WTC11 (cell line): ENCODE data around the gene PNMA8A. TPM values are rescaled to one million over a fixed set of nuclear protein-coding genes. Genes with fewer than 3 reads are reported as not detected.

Experiments
- ATAC-seq: fragments of 200-7000 bp; cut with Tn5 transposase; 2 replicates; pipeline ENCODE4 v1.10.0; 2021; ENCODE audit warnings: mild to moderate bottlenecking, moderate library complexity
- CTCF ChIA-PET: fragments of 300-600 bp; sonication (Branson Sonifier 250); formaldehyde crosslinking; loops from one replicate; lab custom pipeline; 2021; ENCODE audit warnings: antibody characterized with exemption; lab: Charles Lee
- POLR2A ChIA-PET: fragments of 350-600 bp; sonication (Branson Sonifier 250); formaldehyde crosslinking; loops from one replicate; lab custom pipeline; 2021; ENCODE audit warnings: antibody characterized with exemption; lab: Charles Lee
- DNase-seq: peaks from one replicate; pipeline ENCODE4 v3.0.0; 2021; ENCODE audit warnings: low spot score
- H3K27ac Mint-ChIP-seq: 2 replicates; pipeline ENCODE4 v1.8.0; 2021; ENCODE audit warnings: mixed read lengths
- H3K27me3 Mint-ChIP-seq: 2 replicates; pipeline ENCODE4 v1.8.0; 2021; ENCODE audit warnings: low read depth, mild to moderate bottlenecking, moderate library complexity, mixed read lengths
- H3K36me3 Mint-ChIP-seq: 2 replicates; pipeline ENCODE4 v1.8.0; 2021; ENCODE audit warnings: mixed read lengths
- H3K4me1 Mint-ChIP-seq: 2 replicates; pipeline ENCODE4 v1.8.0; 2022; ENCODE audit warnings: mixed read lengths
- H3K4me3 Mint-ChIP-seq: 2 replicates; pipeline ENCODE4 v1.8.0; 2021; ENCODE audit warnings: mild to moderate bottlenecking, moderate library complexity, mixed read lengths
- H3K9me3 Mint-ChIP-seq: 2 replicates; pipeline ENCODE4 v1.8.0; 2021; ENCODE audit warnings: mixed read lengths
- AFF4 ChIP-seq: sonication (generic); formaldehyde crosslinking; IDR thresholded peaks from 2 replicates; pipeline ENCODE4 v1.8.1; 2023; ENCODE audit warnings: mild to moderate bottlenecking, missing genetic modification reagents, borderline replicate concordance
- AR ChIP-seq: fragments of 250-450 bp; sonication (Bioruptor Pico); IDR thresholded peaks from 2 replicates; pipeline ENCODE4 v1.9.0; 2021; ENCODE audit warnings: mild to moderate bottlenecking
- CREB1 ChIP-seq: sonication (generic); formaldehyde crosslinking; IDR thresholded peaks from 2 replicates; pipeline ENCODE4 v1.8.0; 2023; ENCODE audit warnings: mild to moderate bottlenecking, missing genetic modification reagents
- ETV6 ChIP-seq: sonication (generic); formaldehyde crosslinking; IDR thresholded peaks from 2 replicates; pipeline ENCODE4 v1.8.1; 2022; ENCODE audit warnings: mild to moderate bottlenecking, missing genetic modification reagents
- FOXJ3 ChIP-seq: sonication (generic); formaldehyde crosslinking; IDR thresholded peaks from 2 replicates; pipeline ENCODE4 v1.9.0; 2021; ENCODE audit warnings: missing genetic modification reagents, mild to moderate bottlenecking, borderline replicate concordance
- GABPB1 ChIP-seq: sonication (generic); formaldehyde crosslinking; IDR thresholded peaks from 2 replicates; pipeline ENCODE4 v1.8.1; 2023; ENCODE audit warnings: mild to moderate bottlenecking, missing genetic modification reagents
- IRF1 ChIP-seq: sonication (generic); formaldehyde crosslinking; IDR thresholded peaks from 2 replicates; pipeline ENCODE4 v1.8.0; 2023; ENCODE audit warnings: missing genetic modification reagents
- IRF2 ChIP-seq: sonication (generic); formaldehyde crosslinking; IDR thresholded peaks from 2 replicates; pipeline ENCODE4 v1.8.0; 2022; ENCODE audit warnings: low read depth, missing genetic modification reagents, borderline replicate concordance
- JUN ChIP-seq: sonication (generic); formaldehyde crosslinking; IDR thresholded peaks from 2 replicates; pipeline ENCODE4 v1.8.0; 2023; ENCODE audit warnings: mild to moderate bottlenecking, missing genetic modification reagents
- PRRX2 ChIP-seq: fragments of 250-450 bp; sonication (Bioruptor Pico); IDR thresholded peaks from 2 replicates; pipeline ENCODE4 v1.8.0; 2021; ENCODE audit warnings: mild to moderate bottlenecking
- SOX15 ChIP-seq: fragments of 250-450 bp; sonication (Bioruptor Pico); IDR thresholded peaks from 2 replicates; pipeline ENCODE4 v1.9.0; 2021; ENCODE audit warnings: mild to moderate bottlenecking
- STAT6 ChIP-seq: sonication (generic); formaldehyde crosslinking; conservative IDR thresholded peaks from 2 replicates; pipeline ENCODE4 v1.8.1; 2023; ENCODE audit warnings: mild to moderate bottlenecking, low read depth, missing genetic modification reagents, moderate library complexity
- TEAD4 ChIP-seq: sonication (generic); formaldehyde crosslinking; IDR thresholded peaks from 2 replicates; pipeline ENCODE4 v1.8.0; 2022; ENCODE audit warnings: mild to moderate bottlenecking, missing genetic modification reagents
- TP53 ChIP-seq: sonication (generic); formaldehyde crosslinking; IDR thresholded peaks from 2 replicates; pipeline ENCODE4 v1.8.1; 2023; ENCODE audit warnings: mild to moderate bottlenecking, missing genetic modification reagents
- ZNF263 ChIP-seq: sonication (generic); formaldehyde crosslinking; IDR thresholded peaks from 2 replicates; pipeline ENCODE4 v1.8.1; 2022; ENCODE audit warnings: low read depth, mild to moderate bottlenecking, moderate library complexity, missing genetic modification reagents
- ZNF671 ChIP-seq: fragments of 250-450 bp; sonication (Bioruptor Pico); IDR thresholded peaks from 2 replicates; pipeline ENCODE4 v1.8.0; 2021; ENCODE audit warnings: mild to moderate bottlenecking
- total RNA-seq: library from RNA; stranded (reverse); gene quantifications from 3 replicates; pipeline ENCODE4 v1.2.3, GENCODE V29; 2021
- TF ChIP-seq, protein P1 (sequence below): fragments of 250-450 bp; sonication (Bioruptor Pico); IDR thresholded peaks from 2 replicates; pipeline ENCODE4 v1.9.0; 2021; ENCODE audit warnings: mild to moderate bottlenecking, borderline replicate concordance
- TF ChIP-seq, protein P2 (sequence below): fragments of 250-450 bp; sonication (Bioruptor Pico); IDR thresholded peaks from 2 replicates; pipeline ENCODE4 v1.9.0; 2021; ENCODE audit warnings: mild to moderate bottlenecking
- TF ChIP-seq, protein P3 (sequence below): fragments of 250-450 bp; sonication (Bioruptor Pico); IDR thresholded peaks from 2 replicates; pipeline ENCODE4 v2.1.2; 2022; ENCODE audit warnings: mild to moderate bottlenecking, moderate library complexity

The PNMA8A gene
- total RNA-seq, 1 experiment from 2014 or later, result 25.4 TPM

DNA sequence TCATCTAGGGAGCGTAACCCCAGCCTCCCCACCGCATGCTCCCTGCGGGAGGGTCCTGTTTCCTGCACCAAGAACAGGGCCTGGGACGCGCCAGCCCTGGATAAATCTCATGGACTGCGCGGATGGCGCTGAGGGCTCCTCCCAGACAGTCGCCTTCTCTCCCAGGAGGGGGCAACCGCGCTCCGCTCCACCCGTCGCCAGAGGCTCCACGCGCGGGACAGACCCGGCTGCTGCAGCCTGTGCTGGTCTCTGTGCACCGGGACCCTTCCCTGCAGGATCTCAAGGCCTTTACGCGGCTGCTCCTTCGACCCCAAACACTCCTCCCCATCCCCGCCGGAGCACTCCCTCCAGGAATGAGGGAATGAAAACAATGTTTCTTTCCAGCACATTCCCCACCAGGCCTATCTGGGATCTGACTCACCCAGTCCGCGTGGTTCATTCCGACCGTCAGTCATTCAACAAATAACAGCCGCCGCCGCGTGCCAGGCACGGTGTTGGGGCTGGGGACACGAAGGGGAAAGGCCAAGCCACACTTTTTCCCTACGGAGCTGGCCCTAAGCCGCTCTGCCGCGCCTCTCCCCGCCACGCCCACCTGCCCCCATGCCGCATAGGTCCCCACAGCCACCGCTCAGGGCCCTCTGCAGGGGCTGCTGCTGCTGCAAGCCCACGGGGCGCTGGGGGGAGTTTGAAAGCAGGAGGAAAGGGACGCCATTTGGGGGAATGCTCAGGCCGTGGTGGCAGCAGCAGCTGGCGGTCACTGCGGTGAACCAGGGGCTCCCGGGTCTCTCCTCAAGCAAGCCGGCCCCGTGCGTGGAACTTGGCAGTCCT is 18.3 kb upstream of the PNMA8A start:
- peak; percentile 24 for ATAC-seq
- no peaks in the 10 kb centered on the region for H3K9me3 Mint-ChIP-seq
- H3K27me3 Mint-ChIP-seq, result peaks cover 87% of the 10 kb centered on the region
- CTCF ChIA-PET, result interaction anchor here (0.6 to 5.4 kb wide), 19 partner anchors 18 to 625 kb away, joined by 3 to 71 read pairs (median 4); partner anchors contain the start of gene FOXA3
- peak overlapping the region; percentile 76 for H3K4me3 Mint-ChIP-seq
- peaks cover 45% of the 10 kb centered on the region for H3K4me1 Mint-ChIP-seq
- peak; percentile 55 for DNase-seq
- H3K27ac Mint-ChIP-seq, result no peak overlapping the region
- 0 out of 2 replicates have a peak, but pooled peaks cover 1% of the 10 kb centered on the region for H3K36me3 Mint-ChIP-seq
- POLR2A ChIA-PET, result interaction anchor here (0.6 to 1.0 kb wide), 2 partner anchors 44 to 86 kb away, joined by 3 read pairs; no protein-coding TSS in a partner anchor
- no peak for TF ChIP-seq IRF2
- peak; percentile 81 for TF ChIP-seq ETV6 (CRISPR knock-in tag)
- TF ChIP-seq PRRX2 (CRISPR knock-in tag), result no peak
- TF ChIP-seq IRF1 (CRISPR knock-in tag), result peak; percentile 22; the same call in 1 of the 2 replicates
- TF ChIP-seq ZNF263 (CRISPR knock-in tag), result peak; percentile 92
- no peak for TF ChIP-seq SOX15 (CRISPR knock-in tag)
- no peak for TF ChIP-seq AR (CRISPR knock-in tag)
- 0 out of 2 replicates have a peak, but pooled peaks have one; percentile 43 for TF ChIP-seq TP53 (CRISPR knock-in tag)
- TF ChIP-seq JUN, result no peak
- TF ChIP-seq TEAD4 (CRISPR knock-in tag), result no peak
- TF ChIP-seq AFF4, result no peak
- TF ChIP-seq, protein P1, sequence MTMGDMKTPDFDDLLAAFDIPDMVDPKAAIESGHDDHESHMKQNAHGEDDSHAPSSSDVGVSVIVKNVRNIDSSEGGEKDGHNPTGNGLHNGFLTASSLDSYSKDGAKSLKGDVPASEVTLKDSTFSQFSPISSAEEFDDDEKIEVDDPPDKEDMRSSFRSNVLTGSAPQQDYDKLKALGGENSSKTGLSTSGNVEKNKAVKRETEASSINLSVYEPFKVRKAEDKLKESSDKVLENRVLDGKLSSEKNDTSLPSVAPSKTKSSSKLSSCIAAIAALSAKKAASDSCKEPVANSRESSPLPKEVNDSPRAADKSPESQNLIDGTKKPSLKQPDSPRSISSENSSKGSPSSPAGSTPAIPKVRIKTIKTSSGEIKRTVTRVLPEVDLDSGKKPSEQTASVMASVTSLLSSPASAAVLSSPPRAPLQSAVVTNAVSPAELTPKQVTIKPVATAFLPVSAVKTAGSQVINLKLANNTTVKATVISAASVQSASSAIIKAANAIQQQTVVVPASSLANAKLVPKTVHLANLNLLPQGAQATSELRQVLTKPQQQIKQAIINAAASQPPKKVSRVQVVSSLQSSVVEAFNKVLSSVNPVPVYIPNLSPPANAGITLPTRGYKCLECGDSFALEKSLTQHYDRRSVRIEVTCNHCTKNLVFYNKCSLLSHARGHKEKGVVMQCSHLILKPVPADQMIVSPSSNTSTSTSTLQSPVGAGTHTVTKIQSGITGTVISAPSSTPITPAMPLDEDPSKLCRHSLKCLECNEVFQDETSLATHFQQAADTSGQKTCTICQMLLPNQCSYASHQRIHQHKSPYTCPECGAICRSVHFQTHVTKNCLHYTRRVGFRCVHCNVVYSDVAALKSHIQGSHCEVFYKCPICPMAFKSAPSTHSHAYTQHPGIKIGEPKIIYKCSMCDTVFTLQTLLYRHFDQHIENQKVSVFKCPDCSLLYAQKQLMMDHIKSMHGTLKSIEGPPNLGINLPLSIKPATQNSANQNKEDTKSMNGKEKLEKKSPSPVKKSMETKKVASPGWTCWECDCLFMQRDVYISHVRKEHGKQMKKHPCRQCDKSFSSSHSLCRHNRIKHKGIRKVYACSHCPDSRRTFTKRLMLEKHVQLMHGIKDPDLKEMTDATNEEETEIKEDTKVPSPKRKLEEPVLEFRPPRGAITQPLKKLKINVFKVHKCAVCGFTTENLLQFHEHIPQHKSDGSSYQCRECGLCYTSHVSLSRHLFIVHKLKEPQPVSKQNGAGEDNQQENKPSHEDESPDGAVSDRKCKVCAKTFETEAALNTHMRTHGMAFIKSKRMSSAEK, result no peak
- no peak for TF ChIP-seq STAT6 (CRISPR knock-in tag)
- TF ChIP-seq, protein P2, sequence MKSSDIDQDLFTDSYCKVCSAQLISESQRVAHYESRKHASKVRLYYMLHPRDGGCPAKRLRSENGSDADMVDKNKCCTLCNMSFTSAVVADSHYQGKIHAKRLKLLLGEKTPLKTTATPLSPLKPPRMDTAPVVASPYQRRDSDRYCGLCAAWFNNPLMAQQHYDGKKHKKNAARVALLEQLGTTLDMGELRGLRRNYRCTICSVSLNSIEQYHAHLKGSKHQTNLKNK (CRISPR knock-in tag), result no peak
- TF ChIP-seq FOXJ3 (CRISPR knock-in tag), result no peak
- TF ChIP-seq CREB1 (CRISPR knock-in tag), result no peak
- no peak for TF ChIP-seq ZNF671 (CRISPR knock-in tag)
- TF ChIP-seq GABPB1, result no peak
- TF ChIP-seq, protein P3, sequence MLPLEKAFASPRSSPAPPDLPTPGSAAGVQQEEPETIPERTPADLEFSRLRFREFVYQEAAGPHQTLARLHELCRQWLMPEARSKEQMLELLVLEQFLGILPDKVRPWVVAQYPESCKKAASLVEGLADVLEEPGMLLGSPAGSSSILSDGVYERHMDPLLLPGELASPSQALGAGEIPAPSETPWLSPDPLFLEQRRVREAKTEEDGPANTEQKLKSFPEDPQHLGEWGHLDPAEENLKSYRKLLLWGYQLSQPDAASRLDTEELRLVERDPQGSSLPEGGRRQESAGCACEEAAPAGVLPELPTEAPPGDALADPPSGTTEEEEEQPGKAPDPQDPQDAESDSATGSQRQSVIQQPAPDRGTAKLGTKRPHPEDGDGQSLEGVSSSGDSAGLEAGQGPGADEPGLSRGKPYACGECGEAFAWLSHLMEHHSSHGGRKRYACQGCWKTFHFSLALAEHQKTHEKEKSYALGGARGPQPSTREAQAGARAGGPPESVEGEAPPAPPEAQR (CRISPR knock-in tag), result no peak
